ENCODE results near the gene HOXC4.
"Not testable (repeated sequence)": the region's sequence is repeated elsewhere in the genome, so short reads cannot be mapped to it uniquely, and the experiment has no call there.

The HOXC4 gene

DNA sequence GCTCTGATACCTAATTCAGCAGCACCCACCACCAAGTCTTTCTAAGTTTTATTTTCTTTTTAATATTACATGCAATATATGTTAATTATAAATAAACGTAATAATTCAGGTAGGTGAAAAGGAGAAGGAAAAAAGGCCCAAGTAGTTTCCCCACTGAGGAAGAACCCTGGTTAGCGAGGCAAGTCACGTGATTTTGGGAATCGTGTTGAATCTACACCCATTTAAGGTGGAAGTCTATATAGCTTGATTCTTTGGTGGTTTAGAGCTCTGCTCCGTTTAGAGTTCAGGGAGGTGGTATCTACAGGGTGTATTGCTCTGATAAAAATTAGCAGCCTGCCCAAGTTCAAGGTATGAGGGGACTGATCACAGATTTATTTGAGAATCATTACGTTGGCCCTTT lies 47.0 kb downstream of the HOXC4 start:
- not testable (repeated sequence) for DNase-seq

DNA sequence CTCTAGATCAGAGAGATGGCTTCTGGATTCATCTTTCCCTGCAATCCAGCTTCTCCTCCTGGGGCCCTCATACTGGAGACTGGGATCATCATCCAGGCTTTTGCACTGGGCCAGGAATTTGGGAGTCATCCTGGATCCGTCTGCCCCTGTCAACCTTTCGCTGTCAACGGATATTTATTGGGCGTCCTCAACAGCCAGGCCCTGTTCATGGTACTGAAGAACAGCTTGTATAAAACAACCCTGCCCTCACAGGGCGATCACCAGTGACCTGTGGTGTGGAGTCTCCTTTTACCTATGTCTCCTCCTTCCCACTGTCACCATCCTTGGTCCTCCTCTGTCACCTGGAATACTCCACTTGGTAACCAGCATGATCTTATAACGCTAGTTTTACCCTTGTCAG lies 48.6 kb downstream of the HOXC4 start:
- not testable (repeated sequence) for DNase-seq

GRCh38 chr12:54103827-54104226 lies 50.2 kb downstream of the HOXC4 start:
- DNase-seq, result not testable (repeated sequence)

Data from activated CD4-positive, alpha-beta T cell treated with anti-CD3 and anti-CD28 coated beads for 48 hours (primary cell).